Activated CD8-positive, alpha-beta memory T cell treated with anti-CD3 and anti-CD28 coated beads, Interleukin-2, amount 50 U/mL, for 24 hours (primary cell): ENCODE results near the gene ACVR2B.
A peak's percentile ranks its signal among the peaks of the same experiment; 100 is the strongest.
"Not testable (repeated sequence)": the region's sequence is repeated elsewhere in the genome, so short reads cannot be mapped to it uniquely, and the experiment has no call there.

Experiments
- DNase-seq: peaks from one replicate; pipeline ENCODE4 v3.0.0-alpha.2; 2020; ENCODE audit errors: extremely low read depth

Gene ACVR2B

GRCh38 chr3:38453075-38453912 is at the start of gene ACVR2B:
TSS of gene ACVR2B (plus strand) at chr3:38453890. CDS start at chr3:38454323, 433 bp downstream.
- DNase-seq = peak; percentile 24

- no peak for DNase-seq
These were observed 49.4 kb upstream of the ACVR2B start for GRCh38 chr3:38404286-38404685.

GRCh38 chr3:38411591-38411990 is 42.1 kb upstream of the ACVR2B start:
- DNase-seq = no peak

GRCh38 chr3:38420758-38421157 is 32.9 kb upstream of the ACVR2B start:
- DNase-seq = not testable (repeated sequence)

GRCh38 chr3:38421679-38422336 is 31.9 kb upstream of the ACVR2B start:
- DNase-seq = no peak

- DNase-seq = not testable (repeated sequence)
These were observed 26.8 kb upstream of the ACVR2B start for GRCh38 chr3:38426798-38427426.

GRCh38 chr3:38432871-38433658 is 20.6 kb upstream of the ACVR2B start:
- DNase-seq = not testable (repeated sequence)

- not testable (repeated sequence) for DNase-seq
These were observed 20.0 kb upstream of the ACVR2B start for GRCh38 chr3:38433661-38434060.

GRCh38 chr3:38438436-38439069 is 15.1 kb upstream of the ACVR2B start:
- DNase-seq = not testable (repeated sequence)

GRCh38 chr3:38443205-38443604 is 10.5 kb upstream of the ACVR2B start:
- not testable (repeated sequence) for DNase-seq

- DNase-seq = no peak
These were observed 7.5 kb upstream of the ACVR2B start for GRCh38 chr3:38446085-38446686.

GRCh38 chr3:38446812-38447211 is 6.9 kb upstream of the ACVR2B start:
- DNase-seq = no peak

GRCh38 chr3:38450853-38451252 is 2.8 kb upstream of the ACVR2B start:
- no peak for DNase-seq

- DNase-seq = no peak
These were observed 155 bp downstream of the ACVR2B start for GRCh38 chr3:38453913-38454177.

- no peak for DNase-seq
These were observed 641 bp downstream of the ACVR2B start for GRCh38 chr3:38454178-38454883.

GRCh38 chr3:38454884-38455638 is 1.4 kb downstream of the ACVR2B start:
- DNase-seq = no peak

- DNase-seq = no peak
These were observed 2.1 kb downstream of the ACVR2B start for GRCh38 chr3:38455639-38456430.

GRCh38 chr3:38457111-38458003 is 3.7 kb downstream of the ACVR2B start:
- no peak for DNase-seq
